Neural cell (in vitro differentiated cells): ENCODE data around the gene ZNF521.
A peak's percentile ranks its signal among the peaks of the same experiment; 100 is the strongest.

Experiments
- EP300 ChIP-seq: fragments of 450-650 bp; conservative IDR thresholded peaks from 2 replicates; pipeline ENCODE4 v1.6.1; 2014; ENCODE audit warnings: antibody characterized with exemption, mild to moderate bottlenecking, moderate library complexity; ENCODE audit not compliant: poor library complexity, severe bottlenecking
- EZH2 ChIP-seq: fragments of 200-600, 300-800 bp; shearing (Covaris generic), sonication (generic); IDR thresholded peaks from 2 replicates; pipeline ENCODE4 v1.6.1; 2014; ENCODE audit warnings: antibody characterized with exemption, low read length, borderline replicate concordance, mild to moderate bottlenecking; ENCODE audit not compliant: insufficient read depth, poor library complexity, severe bottlenecking
- POLR2AphosphoS5 ChIP-seq: IDR thresholded peaks from 2 replicates; pipeline ENCODE4 v1.6.1; 2012
- RAD21 ChIP-seq: fragments of 450-650 bp; conservative IDR thresholded peaks from 2 replicates; pipeline ENCODE4 v1.6.1; 2014; ENCODE audit warnings: antibody characterized with exemption, mild to moderate bottlenecking, moderate library complexity
- TAF1 ChIP-seq: IDR thresholded peaks from 2 replicates; pipeline ENCODE4 v1.6.1; 2012; ENCODE audit warnings: low read depth
- TF ChIP-seq, protein P1 (sequence below): fragments of 450-650 bp; IDR thresholded peaks from 2 replicates; pipeline ENCODE4 v1.5.1; 2014; ENCODE audit warnings: antibody characterized with exemption, mild to moderate bottlenecking, moderate library complexity; ENCODE audit not compliant: poor library complexity, severe bottlenecking
- TF ChIP-seq, protein P2 (sequence below): IDR thresholded peaks from 2 replicates; pipeline ENCODE4 v1.6.1; 2012; ENCODE audit warnings: borderline replicate concordance

DNA sequence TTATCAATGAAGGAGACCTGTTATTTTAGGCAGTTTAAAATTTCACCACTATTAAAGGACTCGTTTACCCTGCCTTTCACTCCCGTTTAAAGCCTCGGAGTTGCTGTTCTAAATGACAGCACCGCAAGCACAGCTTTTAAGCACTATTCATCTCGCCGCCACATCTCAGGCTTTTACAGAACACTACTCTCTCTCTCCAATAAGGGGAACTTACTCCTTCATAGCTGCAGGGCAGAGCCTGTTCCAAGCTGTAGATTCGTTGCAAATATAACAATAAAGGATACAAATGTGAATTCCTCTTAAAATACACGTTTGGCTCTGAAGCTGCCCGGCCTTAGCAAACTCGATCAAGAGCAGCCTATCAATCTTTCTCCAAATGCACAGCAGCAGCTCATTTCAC is 271.8 kb downstream of the ZNF521 start:
- TF ChIP-seq, protein P1, sequence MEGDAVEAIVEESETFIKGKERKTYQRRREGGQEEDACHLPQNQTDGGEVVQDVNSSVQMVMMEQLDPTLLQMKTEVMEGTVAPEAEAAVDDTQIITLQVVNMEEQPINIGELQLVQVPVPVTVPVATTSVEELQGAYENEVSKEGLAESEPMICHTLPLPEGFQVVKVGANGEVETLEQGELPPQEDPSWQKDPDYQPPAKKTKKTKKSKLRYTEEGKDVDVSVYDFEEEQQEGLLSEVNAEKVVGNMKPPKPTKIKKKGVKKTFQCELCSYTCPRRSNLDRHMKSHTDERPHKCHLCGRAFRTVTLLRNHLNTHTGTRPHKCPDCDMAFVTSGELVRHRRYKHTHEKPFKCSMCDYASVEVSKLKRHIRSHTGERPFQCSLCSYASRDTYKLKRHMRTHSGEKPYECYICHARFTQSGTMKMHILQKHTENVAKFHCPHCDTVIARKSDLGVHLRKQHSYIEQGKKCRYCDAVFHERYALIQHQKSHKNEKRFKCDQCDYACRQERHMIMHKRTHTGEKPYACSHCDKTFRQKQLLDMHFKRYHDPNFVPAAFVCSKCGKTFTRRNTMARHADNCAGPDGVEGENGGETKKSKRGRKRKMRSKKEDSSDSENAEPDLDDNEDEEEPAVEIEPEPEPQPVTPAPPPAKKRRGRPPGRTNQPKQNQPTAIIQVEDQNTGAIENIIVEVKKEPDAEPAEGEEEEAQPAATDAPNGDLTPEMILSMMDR = no peak
- no peak for TF ChIP-seq EZH2
- TF ChIP-seq TAF1 = no peak
- no peak for TF ChIP-seq EP300
- TF ChIP-seq POLR2AphosphoS5 = peak; percentile 7
- no peak for TF ChIP-seq RAD21
- TF ChIP-seq, protein P2, sequence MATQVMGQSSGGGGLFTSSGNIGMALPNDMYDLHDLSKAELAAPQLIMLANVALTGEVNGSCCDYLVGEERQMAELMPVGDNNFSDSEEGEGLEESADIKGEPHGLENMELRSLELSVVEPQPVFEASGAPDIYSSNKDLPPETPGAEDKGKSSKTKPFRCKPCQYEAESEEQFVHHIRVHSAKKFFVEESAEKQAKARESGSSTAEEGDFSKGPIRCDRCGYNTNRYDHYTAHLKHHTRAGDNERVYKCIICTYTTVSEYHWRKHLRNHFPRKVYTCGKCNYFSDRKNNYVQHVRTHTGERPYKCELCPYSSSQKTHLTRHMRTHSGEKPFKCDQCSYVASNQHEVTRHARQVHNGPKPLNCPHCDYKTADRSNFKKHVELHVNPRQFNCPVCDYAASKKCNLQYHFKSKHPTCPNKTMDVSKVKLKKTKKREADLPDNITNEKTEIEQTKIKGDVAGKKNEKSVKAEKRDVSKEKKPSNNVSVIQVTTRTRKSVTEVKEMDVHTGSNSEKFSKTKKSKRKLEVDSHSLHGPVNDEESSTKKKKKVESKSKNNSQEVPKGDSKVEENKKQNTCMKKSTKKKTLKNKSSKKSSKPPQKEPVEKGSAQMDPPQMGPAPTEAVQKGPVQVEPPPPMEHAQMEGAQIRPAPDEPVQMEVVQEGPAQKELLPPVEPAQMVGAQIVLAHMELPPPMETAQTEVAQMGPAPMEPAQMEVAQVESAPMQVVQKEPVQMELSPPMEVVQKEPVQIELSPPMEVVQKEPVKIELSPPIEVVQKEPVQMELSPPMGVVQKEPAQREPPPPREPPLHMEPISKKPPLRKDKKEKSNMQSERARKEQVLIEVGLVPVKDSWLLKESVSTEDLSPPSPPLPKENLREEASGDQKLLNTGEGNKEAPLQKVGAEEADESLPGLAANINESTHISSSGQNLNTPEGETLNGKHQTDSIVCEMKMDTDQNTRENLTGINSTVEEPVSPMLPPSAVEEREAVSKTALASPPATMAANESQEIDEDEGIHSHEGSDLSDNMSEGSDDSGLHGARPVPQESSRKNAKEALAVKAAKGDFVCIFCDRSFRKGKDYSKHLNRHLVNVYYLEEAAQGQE = no peak
